Uterus (tissue), 4 donors: ENCODE data around the gene TCF12. TPM values are rescaled to one million over a fixed set of nuclear protein-coding genes. Genes with fewer than 3 reads are reported as not detected.

ENCODE experiments used
- DNase-seq, 2 donors: peaks; one replicate each; pipeline ENCODE4 v3.0.0-alpha.2; 2019 to 2020
- H3K27ac ChIP-seq, 2 donors: fragments of 200-600 bp; sonication (generic); 1 replicate in 1 of 2; 2 replicates in 1 of 2; pipeline ENCODE4 v1.5.1; 2016 to 2018
- H3K27me3 ChIP-seq, 2 donors: fragments of 200-600 bp; sonication (generic); one replicate each; pipeline ENCODE4 v1.5.1; 2018 to 2019; ENCODE audit warnings: control low read depth in 1 of 2
- H3K36me3 ChIP-seq, 2 donors: fragments of 200-600 bp; sonication (generic); one replicate each; pipeline ENCODE4 v1.5.1; 2019; ENCODE audit warnings: control low read depth in 1 of 2
- H3K4me1 ChIP-seq, 2 donors: fragments of 200-600 bp; sonication (generic); one replicate each; pipeline ENCODE4 v1.5.1; 2018 to 2019; ENCODE audit warnings: control low read depth in 1 of 2
- H3K4me3 ChIP-seq, 2 donors: fragments of 200-600 bp; sonication (generic); 1 replicate in 1 of 2; 2 replicates in 1 of 2; pipeline ENCODE4 v1.5.1; 2018 to 2019; ENCODE audit warnings: mild to moderate bottlenecking in 1 of 2
- H3K9me3 ChIP-seq, 2 donors: fragments of 200-600 bp; sonication (generic); one replicate each; pipeline ENCODE4 v1.5.1; 2019; ENCODE audit warnings: control low read depth in 1 of 2
- CTCF ChIP-seq, 4 experiments: fragments of 200-600 bp in 2 of 4; fragments of 450-650 bp in 2 of 4; sonication (generic) in 2 of 4; IDR thresholded peaks; one replicate each; pipeline ENCODE4 v1.5.1; 2016 to 2019; ENCODE audit warnings: antibody characterized with exemption in 4 of 4, mild to moderate bottlenecking in 2 of 4, moderate library complexity in 1 of 4
- POLR2A ChIP-seq, 2 donors: fragments of 450-650 bp; IDR thresholded peaks; one replicate each; pipeline ENCODE4 v1.6.1; 2016; ENCODE audit warnings: antibody characterized with exemption in 2 of 2, mild to moderate bottlenecking in 1 of 2, moderate library complexity in 1 of 2
- intact Hi-C: fragments of 100-400 bp; cut with DNase I; formaldehyde crosslinking; loops from one replicate; pipeline ENCODE4 v1.15.1; 2023; ENCODE audit warnings: low total_unique reads
- total RNA-seq, 4 donors: library from RNA; depleted of rRNA in 3 of 4; stranded (reverse); fragments of >200 nt in 3 of 4; gene quantifications; one replicate each; pipeline versions ENCODE4 v1.1.0 to v1.2.4, GENCODE V29; 2014 to 2023
- donor health status: DM: yes; HTN: yes; CAD: no.

Gene TCF12
- total RNA-seq, 4 donors from 2014 or later, result 109 to 361 (median 196) TPM

- TF ChIP-seq CTCF (IDR thresholded peaks at IDR 0.05) (no peak), POLR2A (IDR thresholded peaks at IDR 0.05) (no peak)
- Histone ChIP-seq H3K36me3 (no peaks in the 10 kb centered on the region), H3K4me3 (no peak overlapping the region), H3K27ac (peak overlapping the region in 1 of 2 donors; percentile 80), H3K27me3 (no peaks in the 10 kb centered on the region), H3K9me3 (no peaks in the 10 kb centered on the region), H3K4me1 (peaks cover 0 to 6% of the 10 kb centered on the region in 2 donors)
- no peak for DNase-seq
- intact Hi-C loops, result no loop called here
These were observed 333.5 kb downstream of the TCF12 start for GRCh38 chr15:57251941-57252340.

- TF ChIP-seq POLR2A (IDR thresholded peaks at IDR 0.05), result no peak
- no peak for TF ChIP-seq CTCF (IDR thresholded peaks at IDR 0.05)
- H3K9me3 ChIP-seq, result no peaks in the 10 kb centered on the region
- no peaks in the 10 kb centered on the region for H3K36me3 ChIP-seq
- peaks cover 0 to 6% of the 10 kb centered on the region in 2 donors for H3K4me1 ChIP-seq
- no peak for DNase-seq
- intact Hi-C loops, result no loop called here
- peak overlapping the region in 1 of 2 donors; percentile 80 for H3K27ac ChIP-seq
- no peaks in the 10 kb centered on the region for H3K27me3 ChIP-seq
- H3K4me3 ChIP-seq, result no peak overlapping the region
These were observed 334.6 kb downstream of the TCF12 start for GRCh38 chr15:57253082-57253481.

GRCh38 chr15:57253500-57253899 is 335.1 kb downstream of the TCF12 start:
- H3K27ac ChIP-seq, result peak overlapping the region in 1 of 2 donors; percentile 80
- H3K4me1 ChIP-seq, result peaks cover 0 to 6% of the 10 kb centered on the region in 2 donors
- H3K36me3 ChIP-seq, result no peaks in the 10 kb centered on the region
- DNase-seq, result no peak
- H3K27me3 ChIP-seq, result no peaks in the 10 kb centered on the region
- no peak overlapping the region for H3K4me3 ChIP-seq
- H3K9me3 ChIP-seq, result no peaks in the 10 kb centered on the region
- TF ChIP-seq POLR2A (IDR thresholded peaks at IDR 0.05), result no peak
- TF ChIP-seq CTCF (IDR thresholded peaks at IDR 0.05), result no peak
- intact Hi-C loops, result no loop called here

- intact Hi-C loops, result no loop called here
- H3K4me1 ChIP-seq, result peaks cover 0 to 6% of the 10 kb centered on the region in 2 donors
- no peaks in the 10 kb centered on the region for H3K27me3 ChIP-seq
- H3K36me3 ChIP-seq, result no peaks in the 10 kb centered on the region
- H3K27ac ChIP-seq, result no peak overlapping the region
- no peaks in the 10 kb centered on the region for H3K9me3 ChIP-seq
- TF ChIP-seq POLR2A (IDR thresholded peaks at IDR 0.05) (no peak), CTCF (IDR thresholded peaks at IDR 0.05) (no peak)
- no peak overlapping the region for H3K4me3 ChIP-seq
- DNase-seq, result no peak
These were observed 337.4 kb downstream of the TCF12 start for GRCh38 chr15:57255751-57256341.

GRCh38 chr15:57256939-57257338 is 338.5 kb downstream of the TCF12 start:
- DNase-seq, result no peak
- Histone ChIP-seq H3K36me3 (no peaks in the 10 kb centered on the region), H3K4me1 (peaks cover 0 to 6% of the 10 kb centered on the region in 2 donors), H3K27me3 (no peaks in the 10 kb centered on the region), H3K9me3 (no peaks in the 10 kb centered on the region), H3K27ac (no peak overlapping the region), H3K4me3 (no peak overlapping the region)
- TF ChIP-seq POLR2A (IDR thresholded peaks at IDR 0.05), result no peak
- no peak for TF ChIP-seq CTCF (IDR thresholded peaks at IDR 0.05)
- intact Hi-C loops, result no loop called here
